PFSK-1 (cell line): Measurements from ENCODE around the gene KCNMB1. TPM values are rescaled to one million over a fixed set of nuclear protein-coding genes. Genes with fewer than 3 reads are reported as not detected.

Source experiments
- FOXP2 ChIP-seq: optimal IDR thresholded peaks from 2 replicates; pipeline ENCODE3; 2011; ENCODE audit warnings: borderline replicate concordance, control low read depth, inconsistent platforms; ENCODE audit not compliant: insufficient read depth; ENCODE audit errors: extremely low read length, extremely low read depth
- POLR2AphosphoS5 ChIP-seq: IDR thresholded peaks from 2 replicates; pipeline ENCODE4 v1.6.1; 2012; ENCODE audit warnings: low read depth, mild to moderate bottlenecking, control low read depth, low read length, moderate library complexity
- SIN3A ChIP-seq: IDR thresholded peaks from 2 replicates; pipeline ENCODE4 v1.6.1; 2012; ENCODE audit warnings: mild to moderate bottlenecking, low read length, moderate library complexity, borderline replicate concordance; ENCODE audit not compliant: insufficient read depth
- TAF1 ChIP-seq: IDR thresholded peaks from 2 replicates; pipeline ENCODE4 v1.6.1; 2012; ENCODE audit warnings: low read length, control low read depth, borderline replicate concordance; ENCODE audit not compliant: insufficient read depth
- polyA plus RNA-seq: library from polyadenylated mRNA; unstranded; fragments of >200 nt; gene quantifications from one replicate; pipeline ENCODE4 v1.2.1, GENCODE V29; 2012; ENCODE audit warnings: low read depth, missing spikeins; ENCODE audit not compliant: insufficient read length
- TF ChIP-seq, protein P1 (sequence below), 2 experiments: IDR thresholded peaks; 2 replicates each; pipeline versions ENCODE4 v1.6.1 to v1.8.0; 2011 to 2012; ENCODE audit warnings: low read depth in 2 of 2, low read length in 2 of 2, control low read depth in 1 of 2, inconsistent platforms in 1 of 2, mild to moderate bottlenecking in 1 of 2, moderate library complexity in 1 of 2; ENCODE audit not compliant: insufficient read depth in 1 of 2

KCNMB1 gene, protein sequence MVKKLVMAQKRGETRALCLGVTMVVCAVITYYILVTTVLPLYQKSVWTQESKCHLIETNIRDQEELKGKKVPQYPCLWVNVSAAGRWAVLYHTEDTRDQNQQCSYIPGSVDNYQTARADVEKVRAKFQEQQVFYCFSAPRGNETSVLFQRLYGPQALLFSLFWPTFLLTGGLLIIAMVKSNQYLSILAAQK
- not detected for polyA plus RNA-seq

GRCh38 chr5:170388818-170389549 lies at the start of gene KCNMB1:
TSS of gene KCNMB1 (minus strand) at chr5:170389367. CDS start at chr5:170385447, 3,920 bp downstream.
- TF ChIP-seq, protein P1, sequence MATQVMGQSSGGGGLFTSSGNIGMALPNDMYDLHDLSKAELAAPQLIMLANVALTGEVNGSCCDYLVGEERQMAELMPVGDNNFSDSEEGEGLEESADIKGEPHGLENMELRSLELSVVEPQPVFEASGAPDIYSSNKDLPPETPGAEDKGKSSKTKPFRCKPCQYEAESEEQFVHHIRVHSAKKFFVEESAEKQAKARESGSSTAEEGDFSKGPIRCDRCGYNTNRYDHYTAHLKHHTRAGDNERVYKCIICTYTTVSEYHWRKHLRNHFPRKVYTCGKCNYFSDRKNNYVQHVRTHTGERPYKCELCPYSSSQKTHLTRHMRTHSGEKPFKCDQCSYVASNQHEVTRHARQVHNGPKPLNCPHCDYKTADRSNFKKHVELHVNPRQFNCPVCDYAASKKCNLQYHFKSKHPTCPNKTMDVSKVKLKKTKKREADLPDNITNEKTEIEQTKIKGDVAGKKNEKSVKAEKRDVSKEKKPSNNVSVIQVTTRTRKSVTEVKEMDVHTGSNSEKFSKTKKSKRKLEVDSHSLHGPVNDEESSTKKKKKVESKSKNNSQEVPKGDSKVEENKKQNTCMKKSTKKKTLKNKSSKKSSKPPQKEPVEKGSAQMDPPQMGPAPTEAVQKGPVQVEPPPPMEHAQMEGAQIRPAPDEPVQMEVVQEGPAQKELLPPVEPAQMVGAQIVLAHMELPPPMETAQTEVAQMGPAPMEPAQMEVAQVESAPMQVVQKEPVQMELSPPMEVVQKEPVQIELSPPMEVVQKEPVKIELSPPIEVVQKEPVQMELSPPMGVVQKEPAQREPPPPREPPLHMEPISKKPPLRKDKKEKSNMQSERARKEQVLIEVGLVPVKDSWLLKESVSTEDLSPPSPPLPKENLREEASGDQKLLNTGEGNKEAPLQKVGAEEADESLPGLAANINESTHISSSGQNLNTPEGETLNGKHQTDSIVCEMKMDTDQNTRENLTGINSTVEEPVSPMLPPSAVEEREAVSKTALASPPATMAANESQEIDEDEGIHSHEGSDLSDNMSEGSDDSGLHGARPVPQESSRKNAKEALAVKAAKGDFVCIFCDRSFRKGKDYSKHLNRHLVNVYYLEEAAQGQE (IDR thresholded peaks at IDR 0.05; ENCODE audit: insufficient read depth in 1 of 2, low read depth in 2 of 2, low read length in 2 of 2): no peak
- TF ChIP-seq POLR2AphosphoS5: no peak
- TF ChIP-seq FOXP2: no peak
- TF ChIP-seq SIN3A: no peak
- no peak for TF ChIP-seq TAF1

- no peak for TF ChIP-seq POLR2AphosphoS5
- TF ChIP-seq SIN3A: no peak
- TF ChIP-seq TAF1: no peak
- TF ChIP-seq, protein P1 (IDR thresholded peaks at IDR 0.05; ENCODE audit: insufficient read depth in 1 of 2, low read depth in 2 of 2, low read length in 2 of 2): no peak
- TF ChIP-seq FOXP2: no peak
Measured at GRCh38 chr5:170438581-170438980, 49.4 kb upstream of the KCNMB1 start.

DNA sequence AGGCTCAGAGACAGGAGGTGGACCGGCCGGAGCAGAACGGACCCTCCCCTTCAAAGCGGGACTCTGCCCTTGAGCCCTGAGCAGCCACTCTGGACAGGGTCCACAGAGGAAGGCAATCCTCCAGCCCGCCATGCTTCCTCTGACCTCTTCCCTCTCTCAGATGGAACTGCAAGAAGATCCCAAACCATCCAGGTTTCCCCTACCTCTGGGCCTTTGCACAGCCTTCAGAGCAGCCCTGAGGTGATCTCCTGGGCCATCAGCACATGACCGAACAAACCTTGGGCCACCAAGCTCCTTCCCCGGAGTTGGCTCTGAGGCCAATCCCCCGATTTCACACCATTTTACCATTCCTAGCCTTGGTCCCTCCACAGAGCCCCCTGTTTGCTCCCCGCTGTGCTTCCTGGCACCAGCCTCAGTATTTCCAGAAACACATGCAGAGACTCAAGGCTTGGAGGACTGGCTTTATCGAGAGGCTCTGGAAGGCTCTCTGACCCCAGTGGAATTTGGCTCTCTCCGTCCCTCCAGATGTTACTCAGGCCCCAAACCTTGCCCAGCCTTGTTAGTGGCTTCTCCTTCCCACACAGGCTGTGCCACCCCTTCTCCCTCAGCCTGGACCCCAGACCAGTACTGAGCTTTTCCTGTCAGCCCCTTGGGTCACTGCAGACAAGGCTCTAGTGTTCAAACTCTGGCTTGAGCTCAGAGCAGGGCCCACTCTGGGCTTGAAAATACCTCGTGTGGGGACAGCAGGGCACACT lies 48.6 kb upstream of the KCNMB1 start:
- TF ChIP-seq POLR2AphosphoS5 (no peak), SIN3A (no peak), FOXP2 (no peak)
- TF ChIP-seq, protein P1 (IDR thresholded peaks at IDR 0.05; ENCODE audit: insufficient read depth in 1 of 2, low read depth in 2 of 2, low read length in 2 of 2): no peak

GRCh38 chr5:170436335-170436734 lies 47.2 kb upstream of the KCNMB1 start:
- TF ChIP-seq SIN3A (no peak), TAF1 (no peak)

- TF ChIP-seq, protein P1 (IDR thresholded peaks at IDR 0.05; ENCODE audit: insufficient read depth in 1 of 2, low read depth in 2 of 2, low read length in 2 of 2): no peak
- no peak for TF ChIP-seq SIN3A
- TF ChIP-seq FOXP2: no peak
- TF ChIP-seq POLR2AphosphoS5: no peak
- TF ChIP-seq TAF1: no peak
Measured at GRCh38 chr5:170434966-170435605, 45.9 kb upstream of the KCNMB1 start.
